ENCODE results near the gene HOXC6.

Gene HOXC6

GRCh38 chr12:53980802-53981496, 47.3 kb upstream of the HOXC6 start:
- TF ChIP-seq ZNF70 (CRISPR knock-in tag; IDR thresholded peaks at IDR 0.05) = no peak
- no peak for TF ChIP-seq ZFP3 (CRISPR knock-in tag; IDR thresholded peaks at IDR 0.05)
- no peak for TF ChIP-seq GLIS3 (CRISPR knock-in tag; IDR thresholded peaks at IDR 0.05)
- TF ChIP-seq TOX (CRISPR knock-in tag; IDR thresholded peaks at IDR 0.05; ENCODE audit: borderline replicate concordance) = no peak
- no peak for TF ChIP-seq ISL1 (CRISPR knock-in tag; IDR thresholded peaks at IDR 0.05)
- no peak for TF ChIP-seq ZNF565 (CRISPR knock-in tag; conservative IDR thresholded peaks at IDR 0.05; ENCODE audit: low read depth)
- TF ChIP-seq SNAI2 (CRISPR knock-in tag; IDR thresholded peaks at IDR 0.05) = no peak
- no peak for TF ChIP-seq ZNF8 (CRISPR knock-in tag; IDR thresholded peaks at IDR 0.05)
- ATAC-seq = no peak

- no peak for ATAC-seq
- no peak for TF ChIP-seq PATZ1 (CRISPR knock-in tag; IDR thresholded peaks at IDR 0.05; ENCODE audit: borderline replicate concordance)
- TF ChIP-seq SNAI2 (CRISPR knock-in tag; IDR thresholded peaks at IDR 0.05) = no peak
- TF ChIP-seq TCF4 (CRISPR knock-in tag; IDR thresholded peaks at IDR 0.05; ENCODE audit: borderline replicate concordance) = no peak
- no peak for TF ChIP-seq BACH2 (CRISPR knock-in tag; IDR thresholded peaks at IDR 0.05; ENCODE audit: borderline replicate concordance)
- no peak for TF ChIP-seq PPARA (CRISPR knock-in tag; IDR thresholded peaks at IDR 0.05; ENCODE audit: borderline replicate concordance)
- TF ChIP-seq ZNF70 (CRISPR knock-in tag; IDR thresholded peaks at IDR 0.05) = no peak
These were observed 46.3 kb upstream of the HOXC6 start for GRCh38 chr12:53981634-53982565.

DNA sequence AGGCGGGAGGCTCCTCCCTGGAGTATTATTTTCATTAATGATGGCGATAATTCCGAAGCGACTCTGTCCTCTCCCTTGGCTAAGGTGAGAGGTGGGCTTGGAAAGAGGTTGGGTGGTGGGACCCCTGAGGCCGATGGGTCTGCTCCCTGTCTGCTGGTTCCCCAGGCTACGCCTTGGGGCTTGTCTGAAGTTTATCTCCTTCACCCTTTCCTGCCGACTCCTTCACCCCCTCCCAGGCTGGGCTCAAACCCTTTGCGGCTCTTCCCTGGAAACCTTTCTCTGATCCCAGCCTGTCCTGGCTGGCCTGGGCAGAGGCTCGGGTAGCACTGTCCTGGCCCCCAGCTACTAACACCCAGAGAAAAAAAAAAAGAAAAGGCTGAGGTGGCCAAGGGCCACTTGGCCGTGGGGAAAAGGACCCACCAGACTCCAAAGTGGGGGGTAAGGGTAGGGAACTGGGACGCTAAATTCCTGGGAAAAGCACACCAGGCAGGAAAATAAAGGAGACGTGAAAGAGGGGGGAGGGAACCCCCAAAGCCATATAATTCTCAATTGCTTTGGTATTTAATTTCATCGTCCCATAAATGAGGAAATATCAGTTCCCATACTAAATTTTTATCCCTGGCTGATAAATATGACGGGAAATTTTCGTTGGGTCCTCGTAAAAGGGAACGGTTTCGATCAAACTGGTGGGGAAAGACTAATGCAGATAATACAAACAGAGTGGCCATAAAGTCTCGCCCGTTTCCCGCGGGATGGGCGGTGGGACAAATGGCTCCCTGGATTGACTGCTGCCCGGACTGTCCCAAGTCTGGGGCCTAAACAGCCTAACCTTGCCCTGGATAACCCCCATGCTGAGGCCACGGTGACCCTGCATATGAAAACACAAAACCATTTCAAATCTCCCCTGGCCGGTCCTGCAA, 45.3 kb upstream of the HOXC6 start:
- TF ChIP-seq OSR1 (CRISPR knock-in tag; IDR thresholded peaks at IDR 0.05) = no peak
- TF ChIP-seq ZC3H10 (CRISPR knock-in tag; IDR thresholded peaks at IDR 0.05) = no peak
- no peak for TF ChIP-seq ESRRG (CRISPR knock-in tag; IDR thresholded peaks at IDR 0.05)
- TF ChIP-seq ZNF8 (CRISPR knock-in tag; IDR thresholded peaks at IDR 0.05) = no peak
- TF ChIP-seq CSRNP3 (CRISPR knock-in tag; IDR thresholded peaks at IDR 0.05) = no peak
- TF ChIP-seq TOX (CRISPR knock-in tag; IDR thresholded peaks at IDR 0.05; ENCODE audit: borderline replicate concordance) = no peak
- TF ChIP-seq, protein P1, sequence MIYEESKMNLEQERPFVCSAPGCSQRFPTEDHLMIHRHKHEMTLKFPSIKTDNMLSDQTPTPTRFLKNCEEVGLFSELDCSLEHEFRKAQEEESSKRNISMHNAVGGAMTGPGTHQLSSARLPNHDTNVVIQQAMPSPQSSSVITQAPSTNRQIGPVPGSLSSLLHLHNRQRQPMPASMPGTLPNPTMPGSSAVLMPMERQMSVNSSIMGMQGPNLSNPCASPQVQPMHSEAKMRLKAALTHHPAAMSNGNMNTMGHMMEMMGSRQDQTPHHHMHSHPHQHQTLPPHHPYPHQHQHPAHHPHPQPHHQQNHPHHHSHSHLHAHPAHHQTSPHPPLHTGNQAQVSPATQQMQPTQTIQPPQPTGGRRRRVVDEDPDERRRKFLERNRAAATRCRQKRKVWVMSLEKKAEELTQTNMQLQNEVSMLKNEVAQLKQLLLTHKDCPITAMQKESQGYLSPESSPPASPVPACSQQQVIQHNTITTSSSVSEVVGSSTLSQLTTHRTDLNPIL (CRISPR knock-in tag; IDR thresholded peaks at IDR 0.05; ENCODE audit: low read depth) = no peak
- TF ChIP-seq ZFP30 (CRISPR knock-in tag; IDR thresholded peaks at IDR 0.05) = no peak
- no peak for TF ChIP-seq ISL1 (CRISPR knock-in tag; IDR thresholded peaks at IDR 0.05)
- no peak for TF ChIP-seq ZNF70 (CRISPR knock-in tag; IDR thresholded peaks at IDR 0.05)
- TF ChIP-seq ZFP3 (CRISPR knock-in tag; IDR thresholded peaks at IDR 0.05) = no peak
- TF ChIP-seq PPARA (CRISPR knock-in tag; IDR thresholded peaks at IDR 0.05; ENCODE audit: borderline replicate concordance) = no peak
- TF ChIP-seq CSDC2 (CRISPR knock-in tag; IDR thresholded peaks at IDR 0.05) = no peak
- TF ChIP-seq RARB (CRISPR knock-in tag; IDR thresholded peaks at IDR 0.05) = no peak
- no peak for TF ChIP-seq TSHZ2 (CRISPR knock-in tag; IDR thresholded peaks at IDR 0.05)
- TF ChIP-seq PATZ1 (CRISPR knock-in tag; IDR thresholded peaks at IDR 0.05; ENCODE audit: borderline replicate concordance) = no peak
- ATAC-seq = no peak

Data from SK-N-SH treated with all-trans-retinoic acid at 6 μM for 48 hours (cell line).